ENCODE measurements around the gene TTC7B.

GRCh38 chr14:90509403-90509802, 306.8 kb downstream of the TTC7B start:
- TF ChIP-seq EP300 (IDR thresholded peaks at IDR 0.05; ENCODE audit: low read depth) (no peak), CTCF (IDR thresholded peaks at IDR 0.05) (no peak)
